ENCODE results near the gene CFAP52.
"Not testable (repeated sequence)": the region's sequence is repeated elsewhere in the genome, so short reads cannot be mapped to it uniquely, and the experiment has no call there.

CFAP52 gene

DNA sequence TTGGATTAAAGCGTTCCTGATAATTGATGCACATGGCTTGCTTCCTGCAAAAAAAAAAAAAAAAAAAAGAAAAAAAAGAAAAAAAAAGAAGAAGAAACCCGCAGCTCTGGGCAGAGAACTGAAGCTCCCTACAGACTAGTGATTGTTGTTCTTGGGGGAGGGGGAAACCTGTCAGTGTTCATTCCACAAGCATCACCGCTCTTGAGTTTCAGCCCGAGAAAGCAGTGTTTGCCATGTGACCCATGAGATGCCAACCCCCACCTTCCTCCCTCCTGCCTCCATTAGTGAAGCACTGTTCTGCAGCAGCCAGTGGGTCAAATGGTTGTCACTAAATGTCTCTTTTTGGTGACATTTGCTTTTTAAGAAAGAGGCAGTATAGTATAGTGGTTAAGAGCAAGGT, 70.6 kb downstream of the CFAP52 start:
- DNase-seq: no peak

DNA sequence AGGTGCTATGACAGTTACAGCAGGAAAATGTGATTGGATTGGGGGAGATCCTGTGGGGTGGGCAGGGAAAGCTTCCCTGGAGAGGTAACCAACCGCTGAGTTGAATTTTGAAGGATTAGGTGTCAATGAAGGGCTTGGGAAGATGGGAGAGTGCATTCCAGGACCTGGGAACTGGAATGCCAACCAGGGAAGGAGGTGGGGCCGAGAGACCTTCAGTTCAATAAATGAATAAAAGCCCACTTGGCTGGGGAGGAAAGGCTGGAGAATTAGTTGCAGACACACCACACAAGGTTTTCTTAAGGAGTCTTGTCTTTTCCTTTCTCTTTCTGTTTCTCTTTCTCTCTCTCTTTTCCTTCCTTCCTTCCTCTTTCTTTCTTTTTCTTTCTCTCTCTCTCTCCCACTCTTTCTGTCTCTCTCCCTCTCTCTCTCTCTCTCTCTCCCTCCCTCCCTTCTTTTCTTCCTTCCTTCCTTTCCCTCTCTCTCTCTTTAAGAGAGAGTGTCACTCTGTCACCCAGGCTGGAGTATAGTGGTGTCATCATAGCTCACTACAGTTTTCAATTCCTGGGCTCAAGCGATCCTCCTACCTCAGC, 72.2 kb downstream of the CFAP52 start:
- no peak for DNase-seq

DNA sequence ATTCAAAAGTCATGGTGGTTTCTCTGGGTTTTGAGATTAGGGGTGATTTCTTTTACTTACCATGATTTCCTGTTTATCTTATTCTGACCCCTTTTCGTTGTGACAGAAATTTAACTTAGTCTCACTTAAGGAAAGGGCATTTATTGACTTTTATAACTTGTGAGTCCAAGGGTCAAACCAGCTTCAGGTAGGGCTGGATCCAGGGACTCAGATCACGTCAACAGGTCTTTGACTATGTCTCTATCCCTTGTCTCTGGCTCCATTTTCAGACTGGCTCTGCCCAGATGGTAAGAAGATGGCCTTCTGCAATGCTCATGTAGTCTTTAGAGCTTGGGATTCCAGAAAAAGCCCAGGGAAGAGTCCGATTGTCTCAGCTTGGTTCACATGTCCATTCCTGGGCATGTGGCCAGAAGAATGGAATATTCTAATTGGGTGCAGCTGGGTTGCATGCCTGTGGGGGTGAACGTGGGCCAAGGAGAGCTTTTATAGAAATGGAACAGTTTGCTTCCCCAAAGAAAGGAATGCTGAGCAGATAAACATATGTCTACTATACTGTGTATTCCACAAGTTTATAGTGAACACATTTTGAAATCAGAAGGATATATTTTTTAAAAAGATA, 82.3 kb downstream of the CFAP52 start:
- no peak for DNase-seq

DNA sequence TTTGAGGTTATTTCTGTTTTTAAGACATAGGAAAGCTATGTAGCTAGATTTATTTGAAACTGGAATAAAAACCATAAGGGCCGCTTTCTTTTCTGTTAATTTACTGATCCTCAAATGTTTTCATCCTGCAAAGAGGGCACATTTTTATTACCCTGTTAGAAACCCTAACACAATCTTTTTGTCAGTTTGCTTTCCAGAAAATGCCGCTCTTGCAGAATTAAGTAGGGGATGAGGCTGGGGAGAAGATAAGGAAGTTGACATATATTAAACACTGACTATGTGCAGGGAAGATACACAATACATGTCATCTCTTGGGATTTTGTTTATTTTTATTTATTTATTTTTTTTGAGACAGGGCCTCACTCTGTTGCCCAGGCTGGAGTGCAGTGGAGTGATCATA, 84.6 kb downstream of the CFAP52 start:
- no peak for DNase-seq

DNA sequence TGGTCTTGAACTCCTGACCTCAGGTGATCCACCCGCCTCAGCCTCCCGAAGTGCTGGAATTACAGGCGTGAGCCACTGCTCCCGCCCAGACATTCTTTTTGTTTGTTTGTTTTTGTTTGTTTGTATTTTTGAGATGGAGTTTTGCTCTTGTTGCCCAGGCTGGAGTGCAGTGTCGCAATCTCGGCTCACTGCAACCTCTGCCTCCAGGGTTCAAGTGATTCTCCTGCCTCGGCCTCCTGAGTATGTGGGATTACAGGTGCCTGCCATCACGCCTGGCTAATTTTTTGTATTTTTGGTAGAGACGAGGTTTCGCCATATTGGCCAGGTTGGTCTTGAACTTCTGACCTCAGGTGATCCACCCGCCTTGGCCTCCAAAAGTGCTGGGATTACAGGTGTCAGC, 87.1 kb downstream of the CFAP52 start:
- not testable (repeated sequence) for DNase-seq

DNA sequence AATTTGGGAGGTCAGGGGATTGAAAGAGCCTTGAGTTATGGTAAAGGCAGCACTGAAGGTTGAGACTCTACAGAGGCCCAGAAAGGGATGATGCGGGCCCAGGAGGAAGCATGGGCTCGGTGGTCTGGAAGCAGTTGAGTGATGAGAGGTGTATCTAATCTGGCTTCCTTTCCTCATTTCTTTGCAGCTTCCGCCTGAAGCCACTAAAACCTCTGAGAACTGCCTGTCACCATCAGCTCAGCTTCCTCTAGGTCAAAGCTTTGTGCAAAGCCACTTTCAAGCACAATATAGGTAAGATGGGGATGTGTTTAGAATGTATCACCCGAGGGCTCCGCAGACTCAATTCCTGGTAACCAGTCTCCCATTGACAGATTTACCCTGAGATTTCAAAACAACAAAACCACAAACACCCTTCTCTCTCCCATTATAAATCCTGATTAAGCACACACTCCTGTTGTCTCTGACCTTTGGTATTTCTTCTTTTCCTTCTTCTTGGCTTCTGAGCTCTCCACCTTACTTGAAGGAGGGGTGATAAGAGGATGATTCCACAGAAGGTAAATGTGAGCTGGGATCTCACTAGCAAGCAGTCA, 90.1 kb downstream of the CFAP52 start:
- no peak for DNase-seq

DNA sequence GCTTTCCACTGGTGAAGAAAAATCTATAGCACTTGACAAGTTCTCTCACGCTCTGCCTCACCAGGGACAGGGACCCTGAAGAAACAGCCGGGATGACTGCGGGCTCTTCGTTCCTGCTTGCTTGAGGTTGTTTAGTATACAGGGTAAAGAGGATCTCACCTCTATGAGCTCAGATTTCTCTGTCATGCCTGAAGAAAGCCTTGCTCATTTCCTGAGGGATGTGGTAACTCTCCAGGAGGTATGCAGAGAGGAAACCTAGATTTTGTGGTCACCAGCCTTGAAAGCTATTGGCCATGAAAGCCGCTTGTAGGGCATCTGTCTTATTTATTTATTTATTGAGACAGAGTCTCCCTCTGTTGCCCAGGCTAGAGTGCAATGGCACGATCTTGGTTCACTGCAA, 92.1 kb downstream of the CFAP52 start:
- DNase-seq: no peak

DNA sequence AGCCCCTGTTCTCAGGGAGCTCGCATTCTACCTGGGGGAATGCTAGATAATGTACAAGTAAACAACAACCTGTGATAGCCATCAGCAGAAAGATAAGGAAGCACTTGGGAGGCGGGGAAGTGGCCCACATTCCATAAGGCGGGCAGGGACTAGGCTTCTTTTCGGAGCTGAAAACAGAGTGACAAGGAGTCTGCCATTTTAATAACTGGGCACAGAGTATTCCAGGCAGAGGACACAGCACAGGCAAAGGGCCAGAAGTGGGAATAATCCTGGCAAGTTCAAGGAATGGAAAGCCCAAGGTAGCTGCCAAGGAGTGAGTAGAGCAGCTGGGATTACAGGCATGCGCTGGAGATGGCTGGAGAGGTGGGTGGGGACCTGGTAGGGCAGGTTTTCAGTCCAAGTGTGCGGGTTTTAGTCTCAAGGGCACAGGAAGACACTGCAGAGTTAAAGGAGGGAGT, 93.1 kb downstream of the CFAP52 start:
- DNase-seq: no peak

DNA sequence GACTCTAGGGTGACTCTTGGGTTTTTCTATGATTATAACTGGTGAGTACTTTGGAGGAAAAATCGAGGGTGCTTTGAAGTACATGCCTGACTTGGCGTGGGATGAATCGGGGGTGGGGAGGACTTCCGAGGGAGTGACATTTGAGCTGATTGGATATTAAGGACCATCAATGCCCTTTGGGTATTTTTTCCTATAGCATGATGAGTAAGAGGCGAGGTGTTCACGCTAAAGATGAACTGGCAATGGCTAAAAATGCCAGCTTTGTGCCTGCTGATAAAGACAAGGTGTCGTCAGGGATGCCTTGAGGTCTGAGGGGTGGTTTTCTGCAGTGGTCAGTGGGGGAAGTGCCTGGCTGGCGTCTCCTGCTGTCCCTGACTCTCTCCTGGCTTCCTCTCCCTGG, 94.2 kb downstream of the CFAP52 start:
- no peak for DNase-seq

DNA sequence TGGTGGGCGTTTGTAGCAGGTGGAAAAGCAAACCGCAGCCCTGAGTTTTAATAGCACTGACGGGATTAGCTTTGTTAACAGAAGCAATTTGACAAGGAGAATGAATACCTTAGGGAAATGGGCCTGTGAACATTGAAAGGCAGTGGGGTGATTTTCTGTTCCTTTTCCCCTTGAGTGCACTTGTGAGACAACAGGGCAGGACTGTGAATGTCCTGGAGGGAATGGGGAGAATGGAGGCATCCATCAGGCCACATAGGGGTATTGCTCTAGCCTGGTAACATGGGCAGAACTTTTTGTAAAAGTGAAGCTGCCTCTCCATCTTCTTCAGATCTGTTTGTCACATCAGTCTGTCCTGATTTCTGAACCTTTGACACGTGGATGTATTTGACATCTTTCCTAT, 95.1 kb downstream of the CFAP52 start:
- no peak for DNase-seq

DNA sequence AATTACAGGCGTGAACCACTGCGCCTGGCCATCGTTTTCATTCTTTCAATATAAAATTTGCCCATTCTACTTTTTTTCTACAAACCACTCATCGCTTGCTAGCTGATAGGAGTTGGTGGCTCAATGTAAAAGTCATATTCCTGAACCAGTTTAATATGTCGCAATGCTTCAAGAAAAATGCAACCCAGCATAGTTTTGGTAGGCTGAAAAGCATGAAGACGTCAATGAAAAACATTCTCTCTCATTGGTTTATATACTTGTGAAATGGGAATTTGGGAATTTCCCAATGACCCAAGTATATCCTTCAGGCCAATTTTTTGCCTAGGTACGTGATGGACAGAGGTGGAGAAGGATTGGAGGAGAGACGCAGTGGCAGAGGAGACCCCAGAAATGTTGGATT, 95.8 kb downstream of the CFAP52 start:
- DNase-seq: no peak

DNA sequence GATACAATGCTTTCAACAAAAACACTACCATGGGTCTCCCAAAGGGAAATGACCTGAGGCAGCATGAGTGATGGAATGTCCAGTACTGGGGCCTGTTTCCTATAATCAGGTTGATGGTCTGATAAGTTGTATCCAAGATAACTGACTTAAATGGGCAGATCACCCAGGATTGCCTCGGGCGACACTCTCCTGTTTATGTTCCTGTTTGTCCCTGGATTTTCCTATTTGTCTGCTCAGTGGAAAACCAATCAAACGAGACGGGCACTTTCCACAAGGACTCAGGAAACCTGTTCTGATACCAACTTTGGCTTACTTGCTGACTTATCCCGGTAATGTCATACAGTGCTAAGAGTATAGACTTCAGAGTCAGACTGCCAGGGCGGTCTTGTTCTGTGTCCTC, 96.2 kb downstream of the CFAP52 start:
- DNase-seq: no peak

DNA sequence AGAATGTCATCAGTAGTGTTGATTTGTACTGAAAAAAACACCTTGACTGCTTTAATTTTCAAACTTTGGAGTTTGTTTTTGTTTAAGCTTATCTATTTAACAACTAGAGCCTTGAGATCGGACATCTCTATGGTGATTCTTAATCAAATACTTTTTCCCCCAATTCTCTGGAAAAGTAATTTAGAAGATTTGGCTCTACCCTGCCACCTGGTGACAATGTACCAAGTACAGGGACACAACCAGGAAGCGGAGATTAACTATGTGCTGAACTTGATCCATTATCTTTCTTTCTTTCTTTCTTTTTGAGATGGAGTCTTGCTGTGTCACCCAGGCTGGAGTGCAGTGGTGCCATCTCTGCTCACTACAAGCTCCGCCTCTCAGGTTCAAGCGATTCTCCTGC, 99.6 kb downstream of the CFAP52 start:
- DNase-seq: no peak

DNA sequence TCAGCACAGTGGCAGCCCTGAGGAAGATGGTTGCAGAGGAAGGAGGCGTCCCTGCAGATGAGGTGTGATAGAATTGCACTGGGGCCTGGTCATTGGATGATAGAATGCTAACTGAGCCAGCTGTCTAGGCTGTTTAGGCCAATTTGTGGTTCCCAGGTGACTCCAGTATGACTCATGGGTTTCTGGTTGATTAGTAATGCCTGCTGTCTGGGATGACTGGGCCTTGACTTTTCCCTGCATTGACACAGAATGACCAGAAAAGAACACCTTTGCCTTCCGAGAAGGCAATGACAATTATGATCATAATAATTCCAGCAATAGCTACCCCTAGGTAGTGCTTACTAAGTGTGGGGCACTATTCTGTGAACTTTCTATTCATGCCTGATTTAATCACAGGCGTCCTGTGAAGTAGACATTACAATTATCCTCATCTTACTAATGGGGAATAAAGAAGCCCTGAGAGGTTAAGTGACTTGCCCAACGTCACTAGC, 100.4 kb downstream of the CFAP52 start:
- DNase-seq: peak; percentile 16

DNA sequence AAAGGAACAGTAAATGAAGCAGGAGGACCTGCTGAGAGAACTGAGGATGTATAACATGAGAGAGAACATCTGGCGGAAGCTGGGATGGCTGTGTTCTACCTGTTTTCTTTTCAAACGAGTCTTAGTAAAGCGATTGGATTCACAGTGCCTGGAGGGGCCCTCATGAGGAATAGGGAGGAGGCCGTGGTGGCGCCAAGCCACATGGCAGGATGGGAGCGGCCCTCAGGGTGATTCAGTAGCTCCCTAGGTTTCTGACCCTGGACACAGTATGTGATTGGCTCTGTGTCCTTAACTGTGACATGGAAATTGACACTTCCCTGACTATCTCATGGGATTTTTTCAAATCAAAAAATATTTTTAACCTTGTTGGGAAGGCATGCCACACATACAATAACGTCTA, 101.0 kb downstream of the CFAP52 start:
- DNase-seq: no peak

DNA sequence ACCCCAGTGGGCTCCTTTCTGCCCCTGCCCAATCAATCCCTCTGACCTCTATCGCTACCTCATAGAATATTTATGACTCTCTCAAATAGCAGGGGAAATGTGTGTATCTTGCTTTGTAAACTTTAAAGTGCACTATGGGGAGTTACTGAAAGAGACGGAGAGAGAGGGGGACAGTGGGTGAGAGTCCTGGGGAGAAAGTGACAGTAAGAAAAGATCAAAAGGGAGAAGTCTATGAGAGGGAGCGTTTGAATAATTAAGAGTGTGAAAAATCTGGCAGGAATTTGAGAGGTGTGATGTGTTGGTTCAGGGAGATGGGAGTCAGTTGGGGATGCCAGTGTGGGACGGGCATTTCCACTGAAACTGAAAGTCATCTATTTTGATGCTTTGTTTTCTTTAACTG, 101.5 kb downstream of the CFAP52 start:
- no peak for DNase-seq

DNA sequence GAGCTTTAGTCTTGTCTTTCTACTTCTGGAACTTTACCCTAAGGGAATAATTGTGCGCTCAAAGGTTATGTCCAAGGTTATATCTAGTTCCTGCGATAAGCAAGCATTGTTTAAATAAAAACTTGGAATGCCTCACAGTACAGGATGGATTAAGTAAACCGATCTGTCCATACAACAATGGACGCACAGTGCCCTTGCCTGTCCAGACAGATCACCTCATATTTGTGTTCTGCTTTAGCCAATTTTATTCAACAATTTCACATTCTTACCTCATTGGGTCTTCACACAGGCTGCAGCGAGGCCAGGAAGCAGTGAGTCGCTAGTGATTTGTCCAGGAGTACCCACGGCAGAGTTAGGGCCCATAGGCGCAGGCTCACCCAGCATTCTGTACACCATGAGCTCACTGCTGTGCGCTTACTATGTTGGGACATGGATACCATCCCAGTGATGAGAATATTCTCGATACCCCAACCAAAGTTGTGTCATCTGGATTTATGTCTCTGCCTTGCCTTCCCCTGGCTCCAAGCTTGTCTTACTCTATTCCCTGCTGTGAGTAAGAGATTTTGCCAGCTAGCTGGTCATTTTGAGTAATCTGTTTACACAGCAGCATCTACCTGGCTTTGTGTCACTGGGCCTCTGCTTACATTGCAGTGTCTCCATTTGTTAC, 108.6 kb downstream of the CFAP52 start:
- DNase-seq: no peak

All from 8988T (cell line).